NCI-H2196 treated with DMSO at 0.1 percent for 48 hours (cell line): ENCODE measurements around the gene NUMB.

ENCODE experiments used
- DNase-seq: peaks from one replicate; lab custom pipeline; 2025; ENCODE audit not compliant: unreplicated experiment; lab: John Stamatoyannopoulos, UW

Gene NUMB

GRCh38 chr14:73234586-73235394 is 223.6 kb downstream of the NUMB start:
- DNase-seq, result no peak

- DNase-seq, result no peak
Measured at GRCh38 chr14:73234029-73234428, 224.3 kb downstream of the NUMB start.

GRCh38 chr14:73233564-73233963 is 224.8 kb downstream of the NUMB start:
- DNase-seq, result no peak

GRCh38 chr14:73232984-73233383 is 225.4 kb downstream of the NUMB start:
- no peak for DNase-seq

- no peak for DNase-seq
Measured at GRCh38 chr14:73231981-73232851, 226.1 kb downstream of the NUMB start.

- no peak for DNase-seq
Measured at GRCh38 chr14:73230051-73230450, 228.3 kb downstream of the NUMB start.

- DNase-seq, result no peak
Measured at GRCh38 chr14:73227812-73228781, 230.2 kb downstream of the NUMB start.

GRCh38 chr14:73225496-73225895 is 232.8 kb downstream of the NUMB start:
- DNase-seq, result no peak
